B cell (primary cell): ENCODE results near the gene PRDM15. TPM values are rescaled to one million over a fixed set of nuclear protein-coding genes. Genes with fewer than 3 reads are reported as not detected.

ENCODE experiments used
- ATAC-seq: fragments of 200-7000 bp; cut with Tn5 transposase; one replicate; pipeline ENCODE4 v1.10.0; 2021; ENCODE audit warnings: low read depth, mild to moderate bottlenecking, moderate number of reproducible peaks, moderate library complexity
- CTCF ChIA-PET: fragments of 350-600 bp; sonication (Branson Sonifier 250); formaldehyde crosslinking; loops from one replicate; lab custom pipeline; 2021; ENCODE audit warnings: antibody characterized with exemption, inconsistent platforms; lab: Charles Lee
- POLR2A ChIA-PET: fragments of 350-600 bp; sonication (Branson Sonifier 250); formaldehyde crosslinking; loops from one replicate; lab custom pipeline; 2021; ENCODE audit warnings: antibody characterized with exemption; lab: Charles Lee
- DNase-seq: peaks from one replicate; pipeline ENCODE4 v3.0.0; 2013
- H2AFZ ChIP-seq: 2 replicates; pipeline ENCODE4 v1.6.1; 2012; ENCODE audit warnings: mild to moderate bottlenecking, low read depth, low read length; ENCODE audit not compliant: insufficient read depth, poor library complexity, severe bottlenecking
- H3K27ac ChIP-seq, 2 donors: 1 replicate in 1 of 2; 2 replicates in 1 of 2; pipeline ENCODE4 v1.5.1; 2012 to 2013; ENCODE audit warnings: low read length in 2 of 2, mild to moderate bottlenecking in 2 of 2, moderate library complexity in 1 of 2
- H3K27me3 ChIP-seq, 4 experiments: fragments of 200-600 bp in 1 of 4; sonication (generic) in 1 of 4; replicated peaks in 1 of 4; 1 replicate in 2 of 4; 2 replicates in 2 of 4; pipeline versions ENCODE4 v1.6.1 to v1.7.0; 2013 to 2016; ENCODE audit warnings: low read length in 3 of 4, mild to moderate bottlenecking in 2 of 4, mixed read lengths in 1 of 4, moderate library complexity in 1 of 4; ENCODE audit not compliant: insufficient read depth in 4 of 4, control insufficient read depth in 3 of 4; ENCODE audit errors: control extremely low read depth in 1 of 4
- H3K36me3 ChIP-seq, 2 experiments: replicated peaks in 1 of 2; 1 replicate in 1 of 2; 2 replicates in 1 of 2; pipeline versions ENCODE4 v1.6.1 to v1.7.1; 2013; ENCODE audit warnings: low read length in 1 of 2; ENCODE audit not compliant: insufficient read depth in 2 of 2, control insufficient read depth in 1 of 2; ENCODE audit errors: control extremely low read depth in 1 of 2, extremely low read depth in 1 of 2
- H3K4me1 ChIP-seq, 2 donors: fragments of 200-600 bp in 1 of 2; sonication (generic) in 1 of 2; 1 replicate in 1 of 2; 2 replicates in 1 of 2; pipeline versions ENCODE4 v1.5.1 to v1.6.1; 2013 to 2017; ENCODE audit warnings: low read length in 2 of 2; ENCODE audit not compliant: control insufficient read depth in 2 of 2, insufficient read depth in 2 of 2
- H3K4me2 ChIP-seq: replicated peaks from 2 replicates; pipeline ENCODE3; 2012; ENCODE audit warnings: mild to moderate bottlenecking, low read depth, low read length; ENCODE audit not compliant: poor library complexity, severe bottlenecking
- H3K4me3 ChIP-seq, 5 experiments: fragments of 200-600 bp in 1 of 5; sonication (generic) in 1 of 5; 1 replicate in 3 of 5; 2 replicates in 2 of 5; pipeline versions ENCODE4 v1.5.1 to v1.7.0; 2011 to 2016; ENCODE audit warnings: low read length in 4 of 5, mild to moderate bottlenecking in 4 of 5, low read depth in 2 of 5, control low read depth in 1 of 5, moderate library complexity in 1 of 5; ENCODE audit not compliant: insufficient read depth in 1 of 5; ENCODE audit errors: control extremely low read depth in 1 of 5, extremely low read depth in 1 of 5
- H3K79me2 ChIP-seq: fragments of 200-600 bp; sonication (generic); one replicate; pipeline ENCODE4 v1.6.0; 2016; ENCODE audit warnings: low read length; ENCODE audit not compliant: control insufficient read depth, insufficient read depth
- H3K9ac ChIP-seq: fragments of 200-600 bp; sonication (generic); 2 replicates; pipeline ENCODE4 v1.6.1; 2017; ENCODE audit warnings: mild to moderate bottlenecking, low read length, moderate library complexity
- H3K9me3 ChIP-seq, 3 donors: one replicate each; pipeline versions ENCODE4 v1.6.1 to v1.7.1; 2013; ENCODE audit warnings: low read length in 2 of 3; ENCODE audit not compliant: control insufficient read depth in 2 of 3, insufficient read depth in 1 of 3; ENCODE audit errors: control extremely low read depth in 1 of 3
- H4K20me1 ChIP-seq: 2 replicates; pipeline ENCODE4 v1.6.0; 2012; ENCODE audit warnings: mild to moderate bottlenecking, low read length; ENCODE audit not compliant: insufficient read depth, control insufficient read depth, poor library complexity, severe bottlenecking
- H3K27ac Mint-ChIP-seq: one replicate; pipeline ENCODE4 v1.8.0; 2021; ENCODE audit warnings: mixed read lengths
- H3K27me3 Mint-ChIP-seq: one replicate; pipeline ENCODE4 v1.8.0; 2021; ENCODE audit warnings: mixed read lengths
- H3K4me1 Mint-ChIP-seq: one replicate; pipeline ENCODE4 v1.8.0; 2021; ENCODE audit warnings: mixed read lengths
- H3K4me3 Mint-ChIP-seq: one replicate; pipeline ENCODE4 v1.8.0; 2021; ENCODE audit warnings: mixed read lengths
- H3K9me3 Mint-ChIP-seq: one replicate; pipeline ENCODE4 v1.8.0; 2022; ENCODE audit warnings: mixed read lengths; ENCODE audit not compliant: insufficient read depth
- EZH2 ChIP-seq: IDR thresholded peaks from 2 replicates; pipeline ENCODE4 v1.6.1; 2012; ENCODE audit warnings: borderline replicate concordance, low read depth, mild to moderate bottlenecking, moderate library complexity, low read length; ENCODE audit not compliant: insufficient read depth, poor library complexity, severe bottlenecking
- WGBS: methylation state at CpG from one replicate; pipeline ENCODE4 v1.1.5; 2013; ENCODE audit warnings: missing lambda C conversion rate; ENCODE audit not compliant: insufficient coverage; 5-methylcytosine and 5-hydroxymethylcytosine counted together
- intact Hi-C: fragments of 100-400 bp; cut with micrococcal nuclease; formaldehyde crosslinking; loops from one replicate; pipeline ENCODE4 v1.10.0; 2022
- polyA plus RNA-seq: library from polyadenylated mRNA; depleted of rRNA; stranded (reverse); fragments of >200 nt; gene quantifications from 2 replicates; pipeline ENCODE4 v1.2.3, GENCODE V29; 2012
- total RNA-seq, 2 donors: library from RNA; stranded (reverse); fragments of 120-200 nt in 1 of 2; gene quantifications; 1 replicate in 1 of 2; 2 replicates in 1 of 2; pipeline versions ENCODE4 v1.2.3 to v1.2.4, GENCODE V29; 2013 to 2022
- TF ChIP-seq, protein P1 (sequence below): fragments of 200-600 bp; IDR thresholded peaks from one replicate; pipeline ENCODE4 v1.8.0; 2022; ENCODE audit warnings: antibody characterized with exemption, mild to moderate bottlenecking

PRDM15 gene
- total and polyA plus RNA-seq, 2 donors (not counting 1 experiment from before 2014, with no cell fraction given) = 21.3 to 29.2 TPM

DNA sequence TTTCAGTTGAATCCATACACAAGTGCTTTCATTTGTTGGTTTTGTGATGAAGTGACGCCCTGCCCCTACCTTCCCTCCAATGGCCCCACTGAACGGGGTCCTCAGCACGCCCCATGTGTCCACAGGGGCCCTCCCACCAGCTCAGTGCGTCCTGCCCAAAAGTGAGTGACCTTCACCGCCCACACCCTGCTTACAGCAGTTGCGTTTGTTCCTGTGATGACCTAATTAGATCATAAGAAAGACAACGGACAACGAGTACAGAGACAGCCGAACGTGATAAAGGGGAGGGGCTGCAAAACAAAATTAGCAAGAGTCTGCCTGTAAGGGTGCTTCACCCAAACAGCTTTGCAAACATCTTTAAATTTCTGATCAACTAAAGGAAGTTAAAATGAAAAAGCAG is 74.1 kb downstream of the PRDM15 start:
- TF ChIP-seq, protein P1, sequence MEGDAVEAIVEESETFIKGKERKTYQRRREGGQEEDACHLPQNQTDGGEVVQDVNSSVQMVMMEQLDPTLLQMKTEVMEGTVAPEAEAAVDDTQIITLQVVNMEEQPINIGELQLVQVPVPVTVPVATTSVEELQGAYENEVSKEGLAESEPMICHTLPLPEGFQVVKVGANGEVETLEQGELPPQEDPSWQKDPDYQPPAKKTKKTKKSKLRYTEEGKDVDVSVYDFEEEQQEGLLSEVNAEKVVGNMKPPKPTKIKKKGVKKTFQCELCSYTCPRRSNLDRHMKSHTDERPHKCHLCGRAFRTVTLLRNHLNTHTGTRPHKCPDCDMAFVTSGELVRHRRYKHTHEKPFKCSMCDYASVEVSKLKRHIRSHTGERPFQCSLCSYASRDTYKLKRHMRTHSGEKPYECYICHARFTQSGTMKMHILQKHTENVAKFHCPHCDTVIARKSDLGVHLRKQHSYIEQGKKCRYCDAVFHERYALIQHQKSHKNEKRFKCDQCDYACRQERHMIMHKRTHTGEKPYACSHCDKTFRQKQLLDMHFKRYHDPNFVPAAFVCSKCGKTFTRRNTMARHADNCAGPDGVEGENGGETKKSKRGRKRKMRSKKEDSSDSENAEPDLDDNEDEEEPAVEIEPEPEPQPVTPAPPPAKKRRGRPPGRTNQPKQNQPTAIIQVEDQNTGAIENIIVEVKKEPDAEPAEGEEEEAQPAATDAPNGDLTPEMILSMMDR = no peak
- TF ChIP-seq EZH2 = no peak
- intact Hi-C loops = no loop called here
- ATAC-seq (no peak), DNase-seq (no peak)
- 95% methylated on average over 10 of the region's 10 CpGs for WGBS
- H3K4me1 Mint-ChIP-seq = no peaks in the 10 kb centered on the region
- peaks cover 2% of the 10 kb centered on the region for H3K79me2 ChIP-seq
- H3K9me3 Mint-ChIP-seq = peaks cover 4% of the 10 kb centered on the region
- H3K4me3 Mint-ChIP-seq = no peak overlapping the region
- no peak overlapping the region for H3K4me3 ChIP-seq
- no peak overlapping the region for H3K27ac ChIP-seq
- no peak overlapping the region for H2AFZ ChIP-seq
- peaks cover 5% of the 10 kb centered on the region for H4K20me1 ChIP-seq
- H3K4me1 ChIP-seq = no peaks in the 10 kb centered on the region
- H3K36me3 ChIP-seq = peaks cover 0 to 56% of the 10 kb centered on the region in 2 experiments
- ChIA-PET POLR2A (no interaction called here), CTCF (no interaction called here)
- H3K4me2 ChIP-seq = no peak overlapping the region
- no peak overlapping the region for H3K9ac ChIP-seq
- no peaks in the 10 kb centered on the region for H3K9me3 ChIP-seq
- H3K27ac Mint-ChIP-seq = no peak overlapping the region
- H3K27me3 ChIP-seq = no peaks in the 10 kb centered on the region
- H3K27me3 Mint-ChIP-seq = no peaks in the 10 kb centered on the region

DNA sequence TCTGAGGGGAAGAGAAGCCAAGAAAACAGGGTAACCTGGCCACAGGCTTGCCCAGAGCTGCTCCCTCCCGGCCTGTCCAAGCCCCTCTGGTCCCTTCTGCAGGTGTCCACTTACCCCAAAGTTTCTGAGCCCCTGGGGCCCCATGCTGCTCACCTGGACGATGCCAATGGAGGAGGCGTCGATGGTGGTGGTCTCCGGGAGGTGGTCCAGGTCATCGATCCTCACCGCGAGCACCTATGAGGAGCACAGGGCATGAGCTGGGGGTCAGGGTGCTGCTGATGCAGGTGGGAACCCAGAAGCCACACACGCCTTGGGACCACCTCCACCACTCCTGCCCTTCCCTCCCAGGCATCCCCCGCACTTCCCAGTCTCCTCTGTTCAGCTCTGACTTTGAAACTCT is 74.8 kb downstream of the PRDM15 start:
- H3K9me3 ChIP-seq = no peaks in the 10 kb centered on the region
- no peaks in the 10 kb centered on the region for H3K4me1 Mint-ChIP-seq
- H3K9me3 Mint-ChIP-seq = peaks cover 4% of the 10 kb centered on the region
- DNase-seq (no peak), ATAC-seq (no peak)
- intact Hi-C loops = no loop called here
- H3K9ac ChIP-seq = no peak overlapping the region
- H3K4me3 Mint-ChIP-seq = no peak overlapping the region
- no peaks in the 10 kb centered on the region for H3K27me3 Mint-ChIP-seq
- no peak overlapping the region for H3K27ac ChIP-seq
- H3K4me1 ChIP-seq = no peaks in the 10 kb centered on the region
- no peaks in the 10 kb centered on the region for H3K27me3 ChIP-seq
- H3K36me3 ChIP-seq = peaks cover 0 to 56% of the 10 kb centered on the region in 2 experiments
- H3K27ac Mint-ChIP-seq = no peak overlapping the region
- TF ChIP-seq EZH2 = no peak
- TF ChIP-seq, protein P1 = no peak
- H3K4me3 ChIP-seq = no peak overlapping the region
- no peak overlapping the region for H2AFZ ChIP-seq
- peaks cover 5% of the 10 kb centered on the region for H4K20me1 ChIP-seq
- CTCF ChIA-PET = no interaction called here
- H3K79me2 ChIP-seq = peaks cover 2% of the 10 kb centered on the region
- WGBS = 98% methylated on average over 10 of the region's 10 CpGs
- POLR2A ChIA-PET = no interaction called here
- no peak overlapping the region for H3K4me2 ChIP-seq
